ENCODE measurements around the gene TTLL13. TPM values are rescaled to one million over a fixed set of nuclear protein-coding genes. Genes with fewer than 3 reads are reported as not detected.

The TTLL13 gene
- total RNA-seq, 1 donor from 2014 or later: not detected

GRCh38 chr15:90221246-90221900 is 28.0 kb upstream of the TTLL13 start:
- Histone ChIP-seq H3K4me2 (ENCODE audit: low read length) (no peak overlapping the region), H3K4me1 (ENCODE audit: insufficient read depth, low read length) (no peaks in the 10 kb centered on the region), H3K9me3 (ENCODE audit: insufficient read depth, low read depth, low read length) (no peaks in the 10 kb centered on the region), H3K9ac (ENCODE audit: low read length) (no peak overlapping the region), H3K79me2 (ENCODE audit: insufficient read depth, low read length) (no peaks in the 10 kb centered on the region), H3K4me3 (ENCODE audit: insufficient read depth, low read depth, low read length) (no peak overlapping the region), H4K20me1 (ENCODE audit: insufficient read depth, low read length) (no peaks in the 10 kb centered on the region), H3K36me3 (ENCODE audit: insufficient read depth, low read length) (peaks cover 3% of the 10 kb centered on the region), H2AFZ (ENCODE audit: low read depth, low read length) (peak overlapping the region; percentile 9), H3K27ac (ENCODE audit: low read depth, low read length) (no peak overlapping the region), H3K27me3 (ENCODE audit: insufficient read depth, low read length) (no peaks in the 10 kb centered on the region)
- no peaks in the 10 kb centered on the region for H3K4me1 Mint-ChIP-seq (ENCODE audit: low read depth, unreplicated experiment)
- H3K9me3 Mint-ChIP-seq (ENCODE audit: unreplicated experiment): no peaks in the 10 kb centered on the region
- H3K36me3 Mint-ChIP-seq (ENCODE audit: low read depth, unreplicated experiment): no peaks in the 10 kb centered on the region
- H3K4me3 Mint-ChIP-seq (ENCODE audit: unreplicated experiment): no peak overlapping the region
- peaks cover 3% of the 10 kb centered on the region for H3K27me3 Mint-ChIP-seq (ENCODE audit: low read depth, unreplicated experiment)
- H3K27ac Mint-ChIP-seq (ENCODE audit: unreplicated experiment): no peak overlapping the region
- FAIRE-seq: peak; percentile 83
- TF ChIP-seq CTCF (IDR thresholded peaks at IDR 0.05; ENCODE audit: insufficient read depth, low read depth, low read length): peak; percentile 57
- TF ChIP-seq EZH2 (IDR thresholded peaks at IDR 0.05; ENCODE audit: insufficient read depth, low read length): no peak
- peak; percentile 61 for DNase-seq (ENCODE audit: low read depth)

GRCh38 chr15:90222547-90222946 is 26.8 kb upstream of the TTLL13 start:
- Histone ChIP-seq H2AFZ (ENCODE audit: low read depth, low read length) (no peak overlapping the region), H3K9ac (ENCODE audit: low read length) (no peak overlapping the region), H3K4me2 (ENCODE audit: low read length) (no peak overlapping the region), H3K27me3 (ENCODE audit: insufficient read depth, low read length) (no peaks in the 10 kb centered on the region), H3K27ac (ENCODE audit: low read depth, low read length) (no peak overlapping the region), H3K9me3 (ENCODE audit: insufficient read depth, low read depth, low read length) (no peaks in the 10 kb centered on the region), H3K79me2 (ENCODE audit: insufficient read depth, low read length) (no peaks in the 10 kb centered on the region), H3K4me1 (ENCODE audit: insufficient read depth, low read length) (no peaks in the 10 kb centered on the region), H4K20me1 (ENCODE audit: insufficient read depth, low read length) (no peaks in the 10 kb centered on the region), H3K36me3 (ENCODE audit: insufficient read depth, low read length) (peaks cover 6% of the 10 kb centered on the region), H3K4me3 (ENCODE audit: insufficient read depth, low read depth, low read length) (no peak overlapping the region)
- FAIRE-seq: no peak
- Mint-ChIP-seq H3K9me3 (ENCODE audit: unreplicated experiment) (no peaks in the 10 kb centered on the region), H3K27ac (ENCODE audit: unreplicated experiment) (no peak overlapping the region), H3K36me3 (ENCODE audit: low read depth, unreplicated experiment) (no peaks in the 10 kb centered on the region), H3K4me1 (ENCODE audit: low read depth, unreplicated experiment) (no peaks in the 10 kb centered on the region), H3K27me3 (ENCODE audit: low read depth, unreplicated experiment) (peaks cover 3% of the 10 kb centered on the region), H3K4me3 (ENCODE audit: unreplicated experiment) (no peak overlapping the region)
- TF ChIP-seq EZH2 (IDR thresholded peaks at IDR 0.05; ENCODE audit: insufficient read depth, low read length) (no peak), CTCF (IDR thresholded peaks at IDR 0.05; ENCODE audit: insufficient read depth, low read depth, low read length) (no peak)
- DNase-seq (ENCODE audit: low read depth): no peak

GRCh38 chr15:90223441-90224165 is 25.8 kb upstream of the TTLL13 start:
- Histone ChIP-seq H3K4me1 (ENCODE audit: insufficient read depth, low read length) (no peaks in the 10 kb centered on the region), H3K79me2 (ENCODE audit: insufficient read depth, low read length) (no peaks in the 10 kb centered on the region), H3K27me3 (ENCODE audit: insufficient read depth, low read length) (no peaks in the 10 kb centered on the region), H3K9me3 (ENCODE audit: insufficient read depth, low read depth, low read length) (no peaks in the 10 kb centered on the region), H3K9ac (ENCODE audit: low read length) (no peak overlapping the region), H3K4me3 (ENCODE audit: insufficient read depth, low read depth, low read length) (no peak overlapping the region), H3K27ac (ENCODE audit: low read depth, low read length) (no peak overlapping the region), H4K20me1 (ENCODE audit: insufficient read depth, low read length) (no peaks in the 10 kb centered on the region), H3K36me3 (ENCODE audit: insufficient read depth, low read length) (peaks cover 6% of the 10 kb centered on the region), H2AFZ (ENCODE audit: low read depth, low read length) (no peak overlapping the region), H3K4me2 (ENCODE audit: low read length) (no peak overlapping the region)
- H3K9me3 Mint-ChIP-seq (ENCODE audit: unreplicated experiment): no peaks in the 10 kb centered on the region
- TF ChIP-seq CTCF (IDR thresholded peaks at IDR 0.05; ENCODE audit: insufficient read depth, low read depth, low read length): no peak
- no peak overlapping the region for H3K27ac Mint-ChIP-seq (ENCODE audit: unreplicated experiment)
- FAIRE-seq (no peak), DNase-seq (ENCODE audit: low read depth) (no peak)
- no peaks in the 10 kb centered on the region for H3K4me1 Mint-ChIP-seq (ENCODE audit: low read depth, unreplicated experiment)
- peaks cover 3% of the 10 kb centered on the region for H3K27me3 Mint-ChIP-seq (ENCODE audit: low read depth, unreplicated experiment)
- peaks cover under 1% of the 10 kb centered on the region for H3K36me3 Mint-ChIP-seq (ENCODE audit: low read depth, unreplicated experiment)
- no peak overlapping the region for H3K4me3 Mint-ChIP-seq (ENCODE audit: unreplicated experiment)

Data from astrocyte (in vitro differentiated cells and primary cell).